ENCODE measurements around the gene TMPRSS11E.

The TMPRSS11E gene

DNA sequence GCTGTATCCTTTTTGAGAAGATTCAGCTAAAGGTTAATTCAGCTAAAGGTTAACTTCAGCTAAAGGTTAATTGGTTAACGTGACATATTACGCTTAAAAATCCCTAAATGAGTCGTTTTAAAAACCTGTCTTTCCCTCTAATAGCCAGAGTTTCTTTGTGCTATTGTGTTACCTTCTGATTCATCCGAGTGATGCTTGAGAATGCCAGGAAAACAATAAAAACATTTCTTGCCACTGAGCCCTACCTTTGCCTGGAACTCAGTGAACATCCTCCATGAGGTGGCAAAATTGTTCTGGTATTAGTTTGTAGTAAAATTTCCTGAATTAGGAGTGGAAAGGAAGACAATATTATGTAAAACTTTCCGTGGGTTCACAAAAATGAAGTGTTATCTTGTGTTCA, 13.7 kb upstream of the TMPRSS11E start:
- no peak for TF ChIP-seq POLR2A (IDR thresholded peaks at IDR 0.05; ENCODE audit: low read depth, low read length)
- FAIRE-seq (no peak), DNase-seq (ENCODE audit: insufficient read length, low spot score) (no peak)

DNA sequence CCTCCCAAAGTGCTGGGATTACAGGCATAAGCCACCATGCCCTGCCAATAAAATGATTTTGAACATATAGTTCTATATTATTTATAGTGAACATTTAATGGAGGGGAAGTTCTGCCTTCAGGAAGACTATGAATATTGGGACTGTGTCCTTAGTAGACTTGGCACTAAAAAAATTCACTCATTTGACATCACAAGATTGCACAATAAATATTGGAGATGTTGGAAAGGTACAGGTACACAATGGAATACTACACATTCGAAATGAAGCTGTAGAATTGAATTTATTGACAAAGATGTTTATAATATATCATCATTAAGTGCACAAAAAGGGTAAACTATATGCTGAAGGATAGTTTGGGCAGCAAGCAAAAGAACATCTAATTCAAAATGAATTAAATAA, 13.0 kb upstream of the TMPRSS11E start:
- TF ChIP-seq POLR2A (IDR thresholded peaks at IDR 0.05; ENCODE audit: low read depth, low read length): no peak
- FAIRE-seq (no peak), DNase-seq (ENCODE audit: insufficient read length, low spot score) (no peak)

DNA sequence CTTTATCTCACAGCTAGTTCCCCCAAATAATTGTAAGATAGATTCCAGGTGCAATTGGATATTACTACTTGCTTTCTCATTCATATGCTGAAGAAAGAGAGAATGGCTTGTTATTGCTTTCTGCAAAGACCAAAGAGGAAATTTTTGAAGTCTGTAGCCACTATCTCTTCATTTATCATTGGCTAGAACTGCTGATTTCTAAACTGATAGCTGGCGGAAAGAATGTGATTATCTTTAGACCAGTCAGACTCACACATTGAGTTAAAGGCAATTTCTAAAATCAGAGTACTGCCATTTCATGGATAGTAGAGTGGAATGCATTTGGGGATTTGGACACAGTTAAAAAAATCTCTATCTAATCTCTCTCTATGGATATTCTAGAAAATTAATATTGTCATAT, 12.4 kb upstream of the TMPRSS11E start:
- no peak for DNase-seq (ENCODE audit: insufficient read length, low spot score)
- no peak for FAIRE-seq
- no peak for TF ChIP-seq POLR2A (IDR thresholded peaks at IDR 0.05; ENCODE audit: low read depth, low read length)

DNA sequence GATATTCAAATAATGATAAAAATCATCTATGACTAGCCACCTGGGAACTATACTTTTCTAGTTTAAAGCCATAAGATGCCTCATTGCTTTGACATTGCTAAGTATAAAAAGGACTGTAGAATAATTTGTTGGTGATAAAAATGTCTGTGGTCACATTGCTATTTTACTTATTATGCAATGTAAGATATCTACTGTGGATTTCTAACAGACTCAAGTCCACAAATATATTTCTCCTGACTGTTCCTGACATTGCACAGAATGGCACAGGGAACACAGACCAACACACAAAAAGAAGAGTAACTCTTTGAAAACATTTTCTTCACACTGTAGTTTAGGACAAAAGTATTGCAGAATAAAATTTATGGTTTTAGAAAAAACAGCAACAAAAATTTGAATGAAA, 2.2 kb upstream of the TMPRSS11E start:
- FAIRE-seq (no peak), DNase-seq (ENCODE audit: insufficient read length, low spot score) (no peak)
- TF ChIP-seq POLR2A (IDR thresholded peaks at IDR 0.05; ENCODE audit: low read depth, low read length): no peak

DNA sequence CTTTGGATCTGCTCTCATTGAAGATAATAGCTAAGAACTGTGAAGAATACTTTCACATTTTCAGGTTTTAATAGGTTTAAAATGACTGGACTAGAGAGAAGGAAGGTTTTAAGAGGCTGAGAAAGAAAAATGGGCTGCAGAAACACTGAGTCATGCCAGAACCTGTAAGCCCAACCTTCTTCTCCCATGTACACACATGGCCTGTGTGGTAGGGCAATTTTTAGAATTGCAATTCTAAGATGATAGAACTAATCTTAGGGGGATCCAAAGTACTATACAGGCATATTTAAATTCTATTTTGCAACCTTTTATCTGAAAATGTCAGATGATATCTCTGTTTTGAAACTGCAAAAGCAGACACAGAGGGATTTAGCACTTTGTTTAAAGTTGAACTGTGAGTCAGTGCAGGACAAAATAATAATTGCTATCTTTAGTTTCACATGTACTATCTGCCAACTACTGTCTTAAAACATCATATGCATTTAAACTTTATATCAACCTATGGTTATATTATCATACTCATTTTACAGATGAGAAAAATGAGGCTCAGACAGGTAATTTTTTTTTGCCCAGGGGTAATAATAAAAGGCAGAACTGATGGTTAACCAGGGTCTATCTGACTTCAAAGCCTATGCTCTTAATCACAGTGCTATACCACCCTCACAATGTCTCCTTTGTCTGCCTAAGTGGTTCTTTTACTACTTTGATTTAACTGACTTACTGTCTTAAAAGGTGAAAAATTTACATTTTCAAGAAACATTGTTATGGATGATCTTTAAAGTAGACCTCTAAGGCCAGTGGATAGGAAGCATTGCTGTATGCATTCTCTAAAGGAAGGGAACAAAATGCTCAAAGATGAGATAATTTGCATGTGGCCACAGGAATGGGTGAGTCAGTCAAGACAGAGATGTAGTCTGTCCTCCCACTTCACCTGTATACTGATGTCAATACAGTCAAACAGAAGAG, 4.3 kb downstream of the TMPRSS11E start:
- DNase-seq (ENCODE audit: insufficient read length, low spot score) (no peak), FAIRE-seq (no peak)
- TF ChIP-seq POLR2A (IDR thresholded peaks at IDR 0.05; ENCODE audit: low read depth, low read length): no peak

DNA sequence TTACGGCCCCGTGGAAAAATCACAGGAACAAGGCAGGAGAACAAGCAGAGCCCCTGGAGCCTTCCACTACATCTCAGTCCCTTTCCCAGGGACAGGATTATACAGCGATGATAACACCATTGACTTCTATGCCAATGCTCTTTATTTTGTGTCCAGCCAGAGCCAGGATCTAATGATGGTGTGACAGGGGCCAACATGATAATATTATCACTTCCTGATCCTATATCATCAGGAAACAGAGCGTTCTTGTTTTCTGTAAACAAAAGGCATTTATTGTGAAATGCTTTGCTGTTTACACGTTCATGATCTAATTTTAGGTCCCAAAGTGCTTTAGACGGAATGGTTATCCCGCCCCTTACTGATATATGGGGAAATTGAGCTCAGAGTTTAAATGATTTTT, 12.8 kb downstream of the TMPRSS11E start:
- no peak for TF ChIP-seq POLR2A (IDR thresholded peaks at IDR 0.05; ENCODE audit: low read depth, low read length)
- no peak for FAIRE-seq

DNA sequence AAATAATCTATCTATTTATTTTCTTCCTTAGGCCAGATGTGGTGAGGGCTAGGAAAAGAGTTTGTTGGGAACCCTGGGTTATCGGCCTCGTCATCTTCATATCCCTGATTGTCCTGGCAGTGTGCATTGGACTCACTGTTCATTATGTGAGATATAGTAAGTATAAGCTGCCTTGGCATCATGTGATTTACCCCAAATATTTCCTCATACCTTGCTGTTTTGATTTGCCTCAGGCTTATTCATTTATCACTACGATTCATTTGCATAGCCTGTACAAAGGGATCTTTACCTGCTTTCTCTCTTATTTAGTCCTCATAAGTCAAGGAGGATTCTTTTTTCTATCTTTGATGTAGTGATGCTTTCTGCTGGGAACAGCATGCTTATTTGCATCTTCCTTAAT, 14.5 kb downstream of the TMPRSS11E start:
- no peak for TF ChIP-seq POLR2A (IDR thresholded peaks at IDR 0.05; ENCODE audit: low read depth, low read length)
- FAIRE-seq (no peak), DNase-seq (ENCODE audit: insufficient read length, low spot score) (no peak)

More for the DNA sequence above, 12.8 kb downstream of the TMPRSS11E start:
- DNase-seq (ENCODE audit: insufficient read length, low spot score): no peak

DNA sequence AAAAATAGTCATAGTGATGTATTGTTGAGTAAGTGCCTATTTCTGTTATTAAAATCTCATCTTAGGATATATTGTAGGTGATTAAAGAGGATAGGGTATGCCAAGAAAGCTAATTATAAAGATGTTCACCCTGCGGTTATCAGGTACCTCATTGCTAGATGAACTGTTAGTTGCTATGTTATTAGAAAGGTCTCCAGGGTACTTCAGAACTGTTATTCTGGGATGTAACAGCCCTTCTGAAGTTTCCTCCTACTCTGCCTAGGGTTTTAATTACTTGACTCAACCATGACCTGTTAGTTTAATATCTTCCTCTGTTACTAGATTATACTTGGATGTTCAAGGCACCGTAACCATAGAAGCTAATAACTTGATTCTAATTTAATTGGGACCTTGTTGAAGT, 15.4 kb downstream of the TMPRSS11E start:
- no peak for FAIRE-seq
- DNase-seq (ENCODE audit: insufficient read length, low spot score): no peak
- no peak for TF ChIP-seq POLR2A (IDR thresholded peaks at IDR 0.05; ENCODE audit: low read depth, low read length)

DNA sequence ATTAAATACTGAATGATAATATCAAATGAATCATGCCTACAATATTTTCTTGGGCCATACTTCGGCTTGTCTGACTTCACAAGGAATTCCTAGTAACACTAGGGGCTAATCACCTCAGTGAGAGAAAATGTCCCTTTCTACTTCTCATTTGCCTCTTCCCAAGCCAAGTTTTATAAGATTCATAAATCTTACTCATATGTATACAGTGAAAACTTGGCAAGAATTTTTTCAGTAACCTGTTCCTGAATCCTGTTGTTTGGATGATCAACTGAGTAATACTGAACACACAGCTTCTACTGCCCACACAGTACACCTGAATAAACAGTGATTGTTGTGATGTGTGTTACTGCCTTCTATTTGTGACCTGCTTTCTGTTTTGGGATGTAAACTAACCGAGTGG, 16.5 kb downstream of the TMPRSS11E start:
- TF ChIP-seq POLR2A (IDR thresholded peaks at IDR 0.05; ENCODE audit: low read depth, low read length): no peak
- FAIRE-seq (no peak), DNase-seq (ENCODE audit: insufficient read length, low spot score) (no peak)

DNA sequence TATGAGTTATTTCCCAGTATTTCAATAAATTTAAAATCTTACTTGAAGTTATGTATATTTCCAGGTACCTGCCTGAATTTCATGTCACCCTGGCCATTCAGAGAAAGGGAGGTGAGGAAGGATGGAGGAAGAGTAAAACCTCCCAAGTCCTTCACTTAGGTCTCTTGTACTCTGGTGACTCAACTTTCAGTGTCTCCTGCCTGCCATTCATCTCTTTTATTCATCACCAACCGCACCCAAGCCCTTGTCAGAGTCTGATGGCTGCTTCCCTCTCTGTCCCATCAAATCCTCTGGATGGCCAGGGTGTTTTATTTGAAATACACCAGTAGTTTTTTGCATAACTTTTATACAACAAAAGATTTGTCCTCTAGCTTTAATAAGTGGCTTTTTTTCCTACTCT, 17.8 kb downstream of the TMPRSS11E start:
- TF ChIP-seq POLR2A (IDR thresholded peaks at IDR 0.05; ENCODE audit: low read depth, low read length): no peak

DNA sequence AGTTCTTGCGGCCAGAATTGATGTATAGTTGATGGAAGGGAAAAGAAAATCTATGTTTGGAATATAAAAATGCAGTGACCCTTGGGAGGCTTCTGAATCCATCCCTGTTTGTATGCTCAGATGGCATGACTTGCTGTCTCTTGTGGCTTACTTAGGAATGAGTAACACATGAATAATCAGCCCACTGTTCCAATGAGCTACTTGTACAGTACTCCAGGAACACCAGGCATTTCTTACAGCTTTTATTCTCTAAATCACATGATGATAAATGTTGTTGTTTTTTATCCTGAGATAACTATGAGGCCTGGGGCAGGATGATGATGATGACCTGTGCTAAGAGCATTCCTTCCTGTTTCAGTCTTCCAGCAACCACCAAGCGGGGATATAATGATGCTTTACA, 18.9 kb downstream of the TMPRSS11E start:
- DNase-seq (ENCODE audit: insufficient read length, low spot score): peak; percentile 1
- no peak for TF ChIP-seq POLR2A (IDR thresholded peaks at IDR 0.05; ENCODE audit: low read depth, low read length)
- FAIRE-seq: peak; percentile 90

More for the DNA sequence above, 17.8 kb downstream of the TMPRSS11E start:
- no peak for FAIRE-seq
- DNase-seq (ENCODE audit: insufficient read length, low spot score): no peak

DNA sequence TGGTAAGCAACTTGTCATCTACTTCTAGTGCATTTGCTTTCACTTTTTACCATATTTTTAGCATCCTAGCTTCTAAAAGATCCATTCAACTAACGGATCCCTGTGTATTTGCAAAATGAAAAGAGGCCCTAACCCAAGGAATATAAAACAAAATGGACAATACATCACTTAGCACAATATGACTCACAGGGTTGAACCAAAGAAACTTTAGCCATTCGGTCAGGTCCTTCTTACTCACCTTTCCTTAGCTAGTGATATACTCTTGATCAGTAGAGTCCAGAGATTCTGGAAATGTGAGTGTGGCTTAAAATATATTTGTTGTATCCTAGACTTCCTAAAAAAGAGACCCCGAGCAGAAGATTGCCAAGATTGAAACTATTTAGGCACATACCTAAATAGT, 19.5 kb downstream of the TMPRSS11E start:
- DNase-seq (ENCODE audit: insufficient read length, low spot score): no peak
- no peak for FAIRE-seq
- TF ChIP-seq POLR2A (IDR thresholded peaks at IDR 0.05; ENCODE audit: low read depth, low read length): no peak

DNA sequence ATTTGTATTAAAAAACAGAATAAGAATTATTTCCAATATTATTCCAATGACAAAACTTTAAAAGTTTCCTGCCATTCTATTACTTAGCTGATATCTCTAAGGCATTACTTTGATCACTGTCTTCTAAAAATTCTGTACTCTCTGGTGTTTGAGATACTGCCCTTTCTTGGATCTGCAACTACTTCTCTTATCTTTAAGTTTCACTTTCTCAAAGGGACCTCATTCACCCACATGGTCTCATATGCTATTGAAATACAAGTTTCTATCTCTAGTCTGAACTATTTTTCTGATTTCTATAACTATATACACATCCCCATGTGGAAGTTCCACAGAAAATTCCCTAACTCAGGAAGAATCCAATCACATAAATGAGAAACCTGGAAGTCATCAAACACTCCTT, 22.2 kb downstream of the TMPRSS11E start:
- FAIRE-seq (no peak), DNase-seq (ENCODE audit: insufficient read length, low spot score) (no peak)
- no peak for TF ChIP-seq POLR2A (IDR thresholded peaks at IDR 0.05; ENCODE audit: low read depth, low read length)

DNA sequence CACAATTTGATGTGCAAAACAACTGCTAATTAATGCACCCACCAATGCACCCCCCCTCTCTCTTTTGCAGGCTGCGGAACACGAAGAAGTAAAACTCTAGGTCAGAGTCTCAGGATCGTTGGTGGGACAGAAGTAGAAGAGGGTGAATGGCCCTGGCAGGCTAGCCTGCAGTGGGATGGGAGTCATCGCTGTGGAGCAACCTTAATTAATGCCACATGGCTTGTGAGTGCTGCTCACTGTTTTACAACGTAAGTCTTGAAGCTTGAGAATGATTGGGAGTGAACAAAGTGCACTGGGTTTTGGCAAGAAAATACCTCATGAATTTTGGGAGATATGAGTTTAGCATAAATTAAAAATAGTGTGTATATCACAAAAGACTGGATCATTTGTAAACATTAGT, 28.9 kb downstream of the TMPRSS11E start:
- FAIRE-seq (no peak), DNase-seq (ENCODE audit: insufficient read length, low spot score) (no peak)
- no peak for TF ChIP-seq POLR2A (IDR thresholded peaks at IDR 0.05; ENCODE audit: low read depth, low read length)

DNA sequence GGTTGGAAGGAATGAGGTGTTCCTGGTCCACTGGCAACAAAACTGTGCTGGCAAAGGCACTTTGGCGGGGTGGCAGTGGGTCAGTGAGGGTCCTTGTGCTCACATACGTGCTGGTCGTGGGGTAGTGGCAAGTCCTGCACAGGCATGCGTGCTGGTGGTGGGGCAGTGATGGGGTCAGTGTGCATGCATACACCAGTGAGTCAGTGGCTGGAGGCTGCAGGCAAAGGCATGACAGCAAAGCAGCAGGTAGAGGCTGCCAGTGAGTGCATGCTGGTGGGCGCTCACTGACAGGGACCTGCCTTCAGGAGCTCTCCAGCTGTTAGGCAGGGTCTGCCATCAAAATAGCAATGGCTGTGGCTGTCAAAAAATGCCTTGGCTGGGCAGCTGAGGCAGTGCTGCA, 42.1 kb downstream of the TMPRSS11E start:
- no peak for TF ChIP-seq POLR2A (IDR thresholded peaks at IDR 0.05; ENCODE audit: low read depth, low read length)
- no peak for DNase-seq (ENCODE audit: insufficient read length, low spot score)
- no peak for FAIRE-seq

Measured in H54 (cell line).